ENCODE measurements around the gene MAP4K3. TPM values are rescaled to one million over a fixed set of nuclear protein-coding genes. Genes with fewer than 3 reads are reported as not detected.
"Not testable (repeated sequence)": the region's sequence is repeated elsewhere in the genome, so short reads cannot be mapped to it uniquely, and the experiment has no call there.

The MAP4K3 gene
- total RNA-seq, 1 donor from 2014 or later: 32.3 TPM

GRCh38 chr2:39418491-39418890 lies 18.6 kb downstream of the MAP4K3 start:
- ATAC-seq (no peak), DNase-seq (ENCODE audit: missing footprints) (no peak)
- intact Hi-C loops (cut with DNase I): no loop called here

GRCh38 chr2:39416140-39416539 lies 20.9 kb downstream of the MAP4K3 start:
- intact Hi-C loops (cut with DNase I): no loop called here
- ATAC-seq (no peak), DNase-seq (ENCODE audit: missing footprints) (no peak)

- no peak for DNase-seq (ENCODE audit: missing footprints)
- ATAC-seq: no peak
- intact Hi-C loops (cut with DNase I): no loop called here
Observed at GRCh38 chr2:39413063-39413737, 23.9 kb downstream of the MAP4K3 start.

- intact Hi-C loops (cut with DNase I): no loop called here
- ATAC-seq (no peak), DNase-seq (ENCODE audit: missing footprints) (no peak)
Observed at GRCh38 chr2:39411181-39411944, 25.7 kb downstream of the MAP4K3 start.

GRCh38 chr2:39409697-39410389 lies 27.2 kb downstream of the MAP4K3 start:
- peak; percentile 42 for ATAC-seq
- no peak for DNase-seq (ENCODE audit: missing footprints)
- intact Hi-C loops (cut with DNase I): no loop called here

GRCh38 chr2:39408351-39409136 lies 28.5 kb downstream of the MAP4K3 start:
- intact Hi-C loops (cut with DNase I): no loop called here
- no peak for ATAC-seq

GRCh38 chr2:39407516-39408296 lies 29.4 kb downstream of the MAP4K3 start:
- ATAC-seq: no peak
- intact Hi-C loops (cut with DNase I): no loop called here

More at GRCh38 chr2:39408351-39409136, 28.5 kb downstream of the MAP4K3 start:
- no peak for DNase-seq (ENCODE audit: missing footprints)

GRCh38 chr2:39405364-39405763 lies 31.7 kb downstream of the MAP4K3 start:
- DNase-seq (ENCODE audit: missing footprints) (no peak), ATAC-seq (no peak)
- intact Hi-C loops (cut with DNase I): no loop called here

More at GRCh38 chr2:39407516-39408296, 29.4 kb downstream of the MAP4K3 start:
- no peak for DNase-seq (ENCODE audit: missing footprints)

GRCh38 chr2:39403311-39403710 lies 33.8 kb downstream of the MAP4K3 start:
- ATAC-seq (peak; percentile 58), DNase-seq (ENCODE audit: missing footprints) (no peak)
- intact Hi-C loops (cut with DNase I): no loop called here

GRCh38 chr2:39401319-39401718 lies 35.8 kb downstream of the MAP4K3 start:
- DNase-seq (ENCODE audit: missing footprints) (no peak), ATAC-seq (no peak)
- intact Hi-C loops (cut with DNase I): no loop called here

- DNase-seq (ENCODE audit: missing footprints): no peak
- no peak for ATAC-seq
- intact Hi-C loops (cut with DNase I): no loop called here
Observed at GRCh38 chr2:39399570-39399969, 37.5 kb downstream of the MAP4K3 start.

- no peak for ATAC-seq
- DNase-seq (ENCODE audit: missing footprints): no peak
- intact Hi-C loops (cut with DNase I): no loop called here
Observed at GRCh38 chr2:39395313-39395712, 41.8 kb downstream of the MAP4K3 start.

GRCh38 chr2:39394516-39394961 lies 42.5 kb downstream of the MAP4K3 start:
- no peak for DNase-seq (ENCODE audit: missing footprints)
- intact Hi-C loops (cut with DNase I): no loop called here
- peak; percentile 37 for ATAC-seq

GRCh38 chr2:39392672-39393071 lies 44.4 kb downstream of the MAP4K3 start:
- intact Hi-C loops (cut with DNase I): no loop called here
- DNase-seq (ENCODE audit: missing footprints) (no peak), ATAC-seq (no peak)

GRCh38 chr2:39390216-39390615 lies 46.9 kb downstream of the MAP4K3 start:
- ATAC-seq: no peak
- intact Hi-C loops (cut with DNase I): no loop called here
- no peak for DNase-seq (ENCODE audit: missing footprints)

GRCh38 chr2:39386064-39386463 lies 51.0 kb downstream of the MAP4K3 start:
- DNase-seq (ENCODE audit: missing footprints) (no peak), ATAC-seq (no peak)
- intact Hi-C loops (cut with DNase I): no loop called here

GRCh38 chr2:39385172-39385571 lies 51.9 kb downstream of the MAP4K3 start:
- no peak for ATAC-seq
- no peak for DNase-seq (ENCODE audit: missing footprints)
- intact Hi-C loops (cut with DNase I): no loop called here

- not testable (repeated sequence) for ATAC-seq; DNase-seq (ENCODE audit: missing footprints)
- intact Hi-C loops (cut with DNase I): loop anchor here (5.0 kb wide), 1 partner anchor 128 kb away; no protein-coding TSS in a partner anchor
Observed at GRCh38 chr2:39384071-39384470, 53.0 kb downstream of the MAP4K3 start.

Measured in Right ventricle myocardium inferior (tissue), 1 donor.